ENCODE results near the gene USP6.
"Not testable (repeated sequence)": the region's sequence is repeated elsewhere in the genome, so short reads cannot be mapped to it uniquely, and the experiment has no call there.

USP6 gene

DNA sequence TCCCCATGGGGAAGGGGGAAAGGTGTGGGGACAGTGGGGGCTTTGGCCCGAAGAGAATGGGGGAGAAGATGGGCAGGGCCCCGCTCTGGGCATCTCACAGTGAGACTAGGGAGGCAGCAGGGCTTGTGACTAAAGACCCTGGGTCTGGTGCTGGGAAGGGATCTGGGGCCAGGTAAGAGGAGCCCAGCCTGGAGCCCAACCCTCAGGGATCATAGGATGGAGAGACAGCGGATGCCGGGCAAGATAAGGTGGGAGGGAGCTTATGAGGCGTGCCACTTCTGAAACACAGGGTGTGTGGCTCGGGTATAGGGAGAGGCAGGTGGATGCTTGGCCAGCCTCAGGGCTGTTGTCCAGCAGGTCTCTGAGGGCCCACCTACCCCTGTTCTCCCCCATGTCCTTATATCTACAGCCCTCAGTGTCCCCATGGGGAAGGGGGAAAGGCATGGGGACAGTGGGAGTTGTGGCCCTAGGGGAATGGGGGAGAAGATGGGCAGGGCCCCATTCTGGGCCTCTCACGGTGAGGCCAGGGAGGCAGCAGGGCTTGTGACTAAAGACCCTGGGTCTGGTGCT, 15.4 kb downstream of the USP6 start:
- Histone ChIP-seq H3K9me3 (no peaks in the 10 kb centered on the region), H3K4me1 (no peaks in the 10 kb centered on the region), H3K4me3 (no peak overlapping the region), H3K36me3 (no peaks in the 10 kb centered on the region), H3K27me3 (peaks cover 0 to 25% of the 10 kb centered on the region in 2 donors), H3K27ac (no peak overlapping the region)
- DNase-seq: peak in 1 of 2 donors; percentile 9
- intact Hi-C loops (cut with DNase I; ENCODE audit: low total_unique reads): no loop called here
- TF ChIP-seq, protein P1, sequence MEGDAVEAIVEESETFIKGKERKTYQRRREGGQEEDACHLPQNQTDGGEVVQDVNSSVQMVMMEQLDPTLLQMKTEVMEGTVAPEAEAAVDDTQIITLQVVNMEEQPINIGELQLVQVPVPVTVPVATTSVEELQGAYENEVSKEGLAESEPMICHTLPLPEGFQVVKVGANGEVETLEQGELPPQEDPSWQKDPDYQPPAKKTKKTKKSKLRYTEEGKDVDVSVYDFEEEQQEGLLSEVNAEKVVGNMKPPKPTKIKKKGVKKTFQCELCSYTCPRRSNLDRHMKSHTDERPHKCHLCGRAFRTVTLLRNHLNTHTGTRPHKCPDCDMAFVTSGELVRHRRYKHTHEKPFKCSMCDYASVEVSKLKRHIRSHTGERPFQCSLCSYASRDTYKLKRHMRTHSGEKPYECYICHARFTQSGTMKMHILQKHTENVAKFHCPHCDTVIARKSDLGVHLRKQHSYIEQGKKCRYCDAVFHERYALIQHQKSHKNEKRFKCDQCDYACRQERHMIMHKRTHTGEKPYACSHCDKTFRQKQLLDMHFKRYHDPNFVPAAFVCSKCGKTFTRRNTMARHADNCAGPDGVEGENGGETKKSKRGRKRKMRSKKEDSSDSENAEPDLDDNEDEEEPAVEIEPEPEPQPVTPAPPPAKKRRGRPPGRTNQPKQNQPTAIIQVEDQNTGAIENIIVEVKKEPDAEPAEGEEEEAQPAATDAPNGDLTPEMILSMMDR (IDR thresholded peaks at IDR 0.05): no peak

DNA sequence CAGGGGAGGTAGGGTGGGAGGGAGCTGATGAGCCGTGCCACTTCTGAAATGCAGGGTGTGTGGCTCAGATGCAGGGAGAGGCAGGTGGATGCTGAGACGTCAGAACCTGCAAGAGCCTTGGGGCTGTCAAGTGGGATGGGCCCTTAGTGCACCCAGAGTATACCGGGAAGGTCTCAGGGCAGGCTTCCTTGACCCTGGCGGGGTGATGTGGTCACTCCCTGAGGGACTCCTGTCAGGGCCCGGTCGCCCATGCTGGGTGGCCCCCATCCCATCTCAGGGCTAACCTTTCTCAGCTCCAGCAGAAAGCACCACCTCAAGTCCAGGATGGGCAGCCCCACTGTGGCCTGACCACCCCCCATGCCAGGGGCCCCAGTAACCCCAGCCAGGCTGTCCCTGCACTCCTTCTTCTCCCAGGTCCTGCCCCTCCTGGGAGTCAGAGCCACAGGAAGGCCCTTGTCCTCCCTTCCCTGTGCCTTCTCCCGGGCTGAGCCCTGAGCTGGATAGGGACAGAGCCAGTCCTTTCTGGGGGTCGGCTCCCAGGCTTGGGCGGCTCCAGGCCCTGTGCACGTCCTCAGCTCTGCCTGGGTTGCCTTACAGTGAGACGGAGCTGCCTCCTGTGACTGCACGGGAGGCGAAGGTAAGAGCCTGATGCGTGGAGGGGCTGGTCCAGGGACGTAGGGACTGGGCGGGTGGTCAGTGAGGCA, 16.1 kb downstream of the USP6 start:
- peaks cover 0 to 28% of the 10 kb centered on the region in 2 donors for H3K27me3 ChIP-seq
- peak in 1 of 2 donors; percentile 13 for DNase-seq
- H3K4me3 ChIP-seq; H3K9me3 ChIP-seq; intact Hi-C loops (cut with DNase I; ENCODE audit: low total_unique reads); H3K4me1 ChIP-seq; H3K36me3 ChIP-seq; H3K27ac ChIP-seq: not testable (repeated sequence)

DNA sequence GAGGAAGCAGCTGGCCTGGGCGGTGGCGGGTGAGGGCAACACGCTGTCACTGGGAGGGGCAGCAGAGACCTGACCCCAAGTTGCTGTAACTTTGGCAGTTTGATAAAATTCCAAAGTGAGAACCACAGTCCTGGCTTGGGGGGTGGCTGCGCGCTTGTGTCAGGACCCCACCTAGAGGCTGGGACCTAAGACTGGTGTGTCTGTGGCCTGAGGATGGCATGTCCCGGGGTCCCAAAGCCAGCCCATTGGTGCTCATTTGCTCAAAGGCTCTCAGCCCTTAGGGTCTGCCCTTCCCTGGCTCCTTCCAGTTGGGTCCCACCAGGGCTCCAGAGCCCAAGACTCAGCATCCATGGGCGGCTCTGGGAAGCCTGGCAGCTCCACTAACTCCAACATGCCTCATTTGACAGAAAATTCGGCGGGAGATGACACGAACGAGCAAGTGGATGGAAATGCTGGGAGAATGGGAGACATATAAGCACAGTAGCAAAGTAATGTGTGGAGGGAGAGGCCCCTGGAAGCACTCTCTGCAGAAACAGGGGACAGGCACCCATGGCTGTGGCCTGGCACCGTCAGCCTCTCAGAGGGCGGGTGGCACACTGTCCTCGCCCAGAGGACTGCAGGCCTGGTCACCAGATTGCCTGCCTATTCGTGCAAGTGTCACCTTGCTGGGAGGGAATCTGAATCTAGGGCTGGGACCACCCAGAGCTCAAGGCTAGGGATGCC, 16.8 kb downstream of the USP6 start:
- H3K27ac ChIP-seq; H3K36me3 ChIP-seq; DNase-seq; H3K4me3 ChIP-seq; intact Hi-C loops (cut with DNase I; ENCODE audit: low total_unique reads); H3K9me3 ChIP-seq; H3K4me1 ChIP-seq: not testable (repeated sequence)
- H3K27me3 ChIP-seq: peaks cover 0 to 25% of the 10 kb centered on the region in 2 donors

DNA sequence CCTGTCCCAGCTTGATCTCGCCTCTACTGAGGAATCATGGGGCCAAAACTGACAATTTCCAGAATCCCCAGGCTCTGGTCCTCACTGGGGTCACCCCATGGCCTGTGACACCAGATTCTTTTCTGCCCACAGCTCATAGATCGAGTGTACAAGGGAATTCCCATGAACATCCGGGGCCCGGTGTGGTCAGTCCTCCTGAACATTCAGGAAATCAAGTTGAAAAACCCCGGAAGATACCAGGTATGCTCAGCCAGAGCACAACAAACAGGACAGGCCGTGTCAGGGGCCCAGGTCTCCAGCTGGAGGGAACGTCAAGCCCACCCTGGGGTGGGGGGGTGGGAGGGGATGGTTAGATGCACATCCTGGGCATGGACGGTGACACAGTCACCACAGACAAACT, 17.5 kb downstream of the USP6 start:
- Histone ChIP-seq H3K9me3 (no peaks in the 10 kb centered on the region), H3K27ac (no peak overlapping the region), H3K36me3 (no peaks in the 10 kb centered on the region), H3K4me3 (no peak overlapping the region), H3K4me1 (no peaks in the 10 kb centered on the region), H3K27me3 (peaks cover 0 to 21% of the 10 kb centered on the region in 2 donors)
- TF ChIP-seq, protein P1 (IDR thresholded peaks at IDR 0.05): no peak
- DNase-seq: peak in 1 of 2 donors; percentile 48
- intact Hi-C loops (cut with DNase I; ENCODE audit: low total_unique reads): no loop called here

DNA sequence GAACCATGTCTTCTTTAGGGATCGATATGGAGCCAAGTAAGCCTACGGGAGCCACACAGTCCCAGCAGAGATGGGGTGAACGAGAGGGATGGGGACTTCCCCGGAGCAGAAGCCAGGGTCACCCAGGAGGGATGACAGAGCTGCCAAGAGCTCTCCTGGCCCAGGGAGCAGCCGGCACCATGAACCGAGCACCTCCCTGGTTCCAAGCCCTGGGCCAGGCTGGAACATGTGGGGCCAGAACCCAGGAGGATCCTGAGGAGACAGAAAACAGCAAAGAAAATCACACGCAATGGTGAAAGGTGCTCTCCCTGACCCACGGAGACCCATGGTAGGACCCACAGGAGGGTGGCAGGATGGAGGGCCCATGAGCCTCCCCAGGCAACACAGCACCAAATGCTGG, 18.1 kb downstream of the USP6 start:
- H3K4me1 ChIP-seq; H3K4me3 ChIP-seq; H3K36me3 ChIP-seq; H3K27ac ChIP-seq; intact Hi-C loops (cut with DNase I; ENCODE audit: low total_unique reads); H3K9me3 ChIP-seq: not testable (repeated sequence)
- DNase-seq: peak in 1 of 2 donors; percentile 24
- H3K27me3 ChIP-seq: peaks cover 0 to 21% of the 10 kb centered on the region in 2 donors

DNA sequence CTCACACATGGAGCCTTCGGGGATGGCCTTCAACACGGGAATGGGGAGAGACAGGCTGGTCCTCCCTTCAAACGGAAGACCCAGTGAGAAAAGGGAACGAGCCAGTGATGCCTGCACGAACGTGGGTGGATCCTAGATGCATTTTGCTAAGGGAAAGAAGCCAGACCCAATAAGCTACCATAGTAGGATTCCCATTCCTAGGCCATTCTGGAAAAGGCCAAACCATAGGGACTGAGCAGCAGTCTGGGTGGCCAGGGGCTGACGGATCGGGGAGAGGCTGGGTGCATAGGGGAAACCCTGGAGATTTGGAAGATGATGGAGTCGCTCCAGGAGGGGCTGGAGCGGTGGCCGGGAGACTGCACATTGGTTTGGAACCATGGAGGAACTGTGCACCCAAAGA, 18.7 kb downstream of the USP6 start:
- DNase-seq: peak in 1 of 2 donors; percentile 44
- peaks cover 0 to 21% of the 10 kb centered on the region in 2 donors for H3K27me3 ChIP-seq
- H3K36me3 ChIP-seq; H3K27ac ChIP-seq; intact Hi-C loops (cut with DNase I; ENCODE audit: low total_unique reads); H3K4me1 ChIP-seq; H3K4me3 ChIP-seq; H3K9me3 ChIP-seq: not testable (repeated sequence)

DNA sequence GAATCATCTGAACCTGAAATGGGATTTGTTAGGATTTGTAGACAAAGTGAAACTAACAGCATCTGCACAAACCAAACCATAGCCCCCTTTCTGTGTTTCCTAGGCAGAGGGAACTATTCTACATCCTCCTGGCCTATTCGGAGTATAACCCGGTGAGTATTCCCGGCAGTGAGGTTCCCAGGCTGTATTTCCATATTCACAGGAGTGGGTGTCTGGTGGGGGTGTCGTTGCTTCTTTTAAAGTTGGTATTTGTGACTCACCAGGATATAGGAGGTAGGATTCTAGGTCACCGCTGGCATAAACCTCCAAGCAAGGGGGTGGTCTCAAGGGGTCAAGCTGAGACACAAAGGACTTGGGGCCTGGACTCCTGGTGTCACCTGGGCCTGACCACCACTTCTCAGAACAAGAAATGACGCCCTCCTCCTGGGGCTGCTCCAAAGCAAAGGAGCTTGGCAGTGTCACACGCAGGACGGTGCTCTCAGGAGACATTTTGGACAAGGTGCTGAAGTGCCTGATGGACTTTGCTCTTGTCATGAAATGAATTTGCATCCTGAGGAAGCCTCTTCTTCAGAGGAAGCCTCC, 19.4 kb downstream of the USP6 start:
- intact Hi-C loops (cut with DNase I; ENCODE audit: low total_unique reads); H3K4me3 ChIP-seq; H3K4me1 ChIP-seq; H3K36me3 ChIP-seq; H3K27ac ChIP-seq; H3K9me3 ChIP-seq: not testable (repeated sequence)
- peak in 1 of 2 donors; percentile 10 for DNase-seq
- H3K27me3 ChIP-seq: peaks cover 0 to 17% of the 10 kb centered on the region in 2 donors
